ENCODE data around the gene CACNB2.

CACNB2 gene

GRCh38 chr10:18294633-18295032 is 154.4 kb downstream of the CACNB2 start:
- Mint-ChIP-seq H3K4me3 (no peak overlapping the region), H3K36me3 (no peaks in the 10 kb centered on the region), H3K27me3 (no peaks in the 10 kb centered on the region), H3K9me3 (ENCODE audit: low read depth) (no peaks in the 10 kb centered on the region), H3K4me1 (ENCODE audit: low read depth) (no peaks in the 10 kb centered on the region), H3K27ac (no peak overlapping the region)

- Mint-ChIP-seq H3K27ac (no peak overlapping the region), H3K4me1 (ENCODE audit: low read depth) (no peaks in the 10 kb centered on the region), H3K36me3 (no peaks in the 10 kb centered on the region), H3K4me3 (no peak overlapping the region), H3K27me3 (no peaks in the 10 kb centered on the region), H3K9me3 (ENCODE audit: low read depth) (no peaks in the 10 kb centered on the region)
These were observed 157.4 kb downstream of the CACNB2 start for GRCh38 chr10:18297659-18298058.

- H3K27ac Mint-ChIP-seq, result no peak overlapping the region
- no peak overlapping the region for H3K4me3 Mint-ChIP-seq
- H3K4me1 Mint-ChIP-seq (ENCODE audit: low read depth), result no peaks in the 10 kb centered on the region
- H3K9me3 Mint-ChIP-seq (ENCODE audit: low read depth), result no peaks in the 10 kb centered on the region
- H3K36me3 Mint-ChIP-seq, result no peaks in the 10 kb centered on the region
- no peaks in the 10 kb centered on the region for H3K27me3 Mint-ChIP-seq
These were observed 158.0 kb downstream of the CACNB2 start for GRCh38 chr10:18298256-18298655.

- H3K27ac Mint-ChIP-seq, result no peak overlapping the region
- no peaks in the 10 kb centered on the region for H3K36me3 Mint-ChIP-seq
- no peaks in the 10 kb centered on the region for H3K27me3 Mint-ChIP-seq
- no peak overlapping the region for H3K4me3 Mint-ChIP-seq
- no peaks in the 10 kb centered on the region for H3K4me1 Mint-ChIP-seq (ENCODE audit: low read depth)
- no peaks in the 10 kb centered on the region for H3K9me3 Mint-ChIP-seq (ENCODE audit: low read depth)
These were observed 163.9 kb downstream of the CACNB2 start for GRCh38 chr10:18303851-18304801.

- no peak overlapping the region for H3K27ac Mint-ChIP-seq
- no peaks in the 10 kb centered on the region for H3K36me3 Mint-ChIP-seq
- H3K4me3 Mint-ChIP-seq, result no peak overlapping the region
- no peaks in the 10 kb centered on the region for H3K4me1 Mint-ChIP-seq (ENCODE audit: low read depth)
- no peaks in the 10 kb centered on the region for H3K9me3 Mint-ChIP-seq (ENCODE audit: low read depth)
- no peaks in the 10 kb centered on the region for H3K27me3 Mint-ChIP-seq
These were observed 165.8 kb downstream of the CACNB2 start for GRCh38 chr10:18306031-18306430.

- H3K4me1 Mint-ChIP-seq (ENCODE audit: low read depth), result no peaks in the 10 kb centered on the region
- H3K27me3 Mint-ChIP-seq, result no peaks in the 10 kb centered on the region
- no peaks in the 10 kb centered on the region for H3K9me3 Mint-ChIP-seq (ENCODE audit: low read depth)
- no peak overlapping the region for H3K27ac Mint-ChIP-seq
- H3K4me3 Mint-ChIP-seq, result no peak overlapping the region
- H3K36me3 Mint-ChIP-seq, result no peaks in the 10 kb centered on the region
These were observed 168.4 kb downstream of the CACNB2 start for GRCh38 chr10:18308600-18308999.

- Mint-ChIP-seq H3K27me3 (no peaks in the 10 kb centered on the region), H3K36me3 (no peaks in the 10 kb centered on the region), H3K27ac (no peak overlapping the region), H3K4me3 (no peak overlapping the region), H3K4me1 (ENCODE audit: low read depth) (no peaks in the 10 kb centered on the region), H3K9me3 (ENCODE audit: low read depth) (no peaks in the 10 kb centered on the region)
These were observed 170.5 kb downstream of the CACNB2 start for GRCh38 chr10:18310761-18311160.

- no peak overlapping the region for H3K4me3 Mint-ChIP-seq
- no peaks in the 10 kb centered on the region for H3K4me1 Mint-ChIP-seq (ENCODE audit: low read depth)
- H3K36me3 Mint-ChIP-seq, result no peaks in the 10 kb centered on the region
- no peaks in the 10 kb centered on the region for H3K9me3 Mint-ChIP-seq (ENCODE audit: low read depth)
- no peak overlapping the region for H3K27ac Mint-ChIP-seq
- H3K27me3 Mint-ChIP-seq, result peaks cover 4% of the 10 kb centered on the region
These were observed 172.3 kb downstream of the CACNB2 start for GRCh38 chr10:18312374-18313139.

GRCh38 chr10:18313140-18313530 is 172.9 kb downstream of the CACNB2 start:
- no peaks in the 10 kb centered on the region for H3K9me3 Mint-ChIP-seq (ENCODE audit: low read depth)
- peaks cover 4% of the 10 kb centered on the region for H3K27me3 Mint-ChIP-seq
- H3K4me3 Mint-ChIP-seq, result no peak overlapping the region
- H3K27ac Mint-ChIP-seq, result no peak overlapping the region
- no peaks in the 10 kb centered on the region for H3K36me3 Mint-ChIP-seq
- no peaks in the 10 kb centered on the region for H3K4me1 Mint-ChIP-seq (ENCODE audit: low read depth)

GRCh38 chr10:18313626-18314025 is 173.4 kb downstream of the CACNB2 start:
- H3K27me3 Mint-ChIP-seq, result peaks cover 4% of the 10 kb centered on the region
- no peaks in the 10 kb centered on the region for H3K4me1 Mint-ChIP-seq (ENCODE audit: low read depth)
- H3K36me3 Mint-ChIP-seq, result no peaks in the 10 kb centered on the region
- H3K4me3 Mint-ChIP-seq, result no peak overlapping the region
- no peak overlapping the region for H3K27ac Mint-ChIP-seq
- no peaks in the 10 kb centered on the region for H3K9me3 Mint-ChIP-seq (ENCODE audit: low read depth)

- peaks cover 7% of the 10 kb centered on the region for H3K27me3 Mint-ChIP-seq
These were observed 179.4 kb downstream of the CACNB2 start for GRCh38 chr10:18319628-18320027.

GRCh38 chr10:18321371-18321770 is 181.1 kb downstream of the CACNB2 start:
- H3K36me3 Mint-ChIP-seq, result no peaks in the 10 kb centered on the region
- H3K4me1 Mint-ChIP-seq (ENCODE audit: low read depth), result no peaks in the 10 kb centered on the region
- no peak overlapping the region for H3K27ac Mint-ChIP-seq
- H3K27me3 Mint-ChIP-seq, result peaks cover 9% of the 10 kb centered on the region
- H3K4me3 Mint-ChIP-seq, result no peak overlapping the region
- no peaks in the 10 kb centered on the region for H3K9me3 Mint-ChIP-seq (ENCODE audit: low read depth)

More at GRCh38 chr10:18319628-18320027, 179.4 kb downstream of the CACNB2 start:
- no peaks in the 10 kb centered on the region for H3K9me3 Mint-ChIP-seq (ENCODE audit: low read depth)
- H3K4me1 Mint-ChIP-seq (ENCODE audit: low read depth), result no peaks in the 10 kb centered on the region
- H3K36me3 Mint-ChIP-seq, result no peaks in the 10 kb centered on the region
- no peak overlapping the region for H3K4me3 Mint-ChIP-seq
- H3K27ac Mint-ChIP-seq, result no peak overlapping the region

GRCh38 chr10:18323916-18324315 is 183.7 kb downstream of the CACNB2 start:
- Mint-ChIP-seq H3K9me3 (ENCODE audit: low read depth) (no peaks in the 10 kb centered on the region), H3K27me3 (peaks cover 5% of the 10 kb centered on the region), H3K27ac (no peak overlapping the region), H3K36me3 (no peaks in the 10 kb centered on the region), H3K4me3 (no peak overlapping the region), H3K4me1 (ENCODE audit: low read depth) (no peaks in the 10 kb centered on the region)

GRCh38 chr10:18325410-18325809 is 185.2 kb downstream of the CACNB2 start:
- H3K27ac Mint-ChIP-seq, result no peak overlapping the region
- peaks cover 5% of the 10 kb centered on the region for H3K27me3 Mint-ChIP-seq
- no peak overlapping the region for H3K4me3 Mint-ChIP-seq
- no peaks in the 10 kb centered on the region for H3K36me3 Mint-ChIP-seq
- no peaks in the 10 kb centered on the region for H3K4me1 Mint-ChIP-seq (ENCODE audit: low read depth)
- no peaks in the 10 kb centered on the region for H3K9me3 Mint-ChIP-seq (ENCODE audit: low read depth)

- Mint-ChIP-seq H3K27me3 (peaks cover 5% of the 10 kb centered on the region), H3K4me3 (no peak overlapping the region), H3K27ac (no peak overlapping the region), H3K4me1 (ENCODE audit: low read depth) (no peaks in the 10 kb centered on the region), H3K36me3 (no peaks in the 10 kb centered on the region), H3K9me3 (ENCODE audit: low read depth) (no peaks in the 10 kb centered on the region)
These were observed 185.8 kb downstream of the CACNB2 start for GRCh38 chr10:18325889-18326531.
